Esophagus mucosa (tissue), 1 donor: ENCODE data around the gene PTX3. TPM values are rescaled to one million over a fixed set of nuclear protein-coding genes. Genes with fewer than 3 reads are reported as not detected.
A peak's percentile ranks its signal among the peaks of the same experiment; 100 is the strongest.

Experiments
- ATAC-seq: fragments of 200-7000 bp; cut with Tn5 transposase; one replicate; pipeline ENCODE4 v1.9.1; 2020
- total RNA-seq: library from RNA; stranded (reverse); gene quantifications from one replicate; pipeline ENCODE4 v1.2.4, GENCODE V29; 2023
- donor health status: DM: yes; HTN: yes; CAD: no.

PTX3 gene
- 0.16 TPM for total RNA-seq

DNA sequence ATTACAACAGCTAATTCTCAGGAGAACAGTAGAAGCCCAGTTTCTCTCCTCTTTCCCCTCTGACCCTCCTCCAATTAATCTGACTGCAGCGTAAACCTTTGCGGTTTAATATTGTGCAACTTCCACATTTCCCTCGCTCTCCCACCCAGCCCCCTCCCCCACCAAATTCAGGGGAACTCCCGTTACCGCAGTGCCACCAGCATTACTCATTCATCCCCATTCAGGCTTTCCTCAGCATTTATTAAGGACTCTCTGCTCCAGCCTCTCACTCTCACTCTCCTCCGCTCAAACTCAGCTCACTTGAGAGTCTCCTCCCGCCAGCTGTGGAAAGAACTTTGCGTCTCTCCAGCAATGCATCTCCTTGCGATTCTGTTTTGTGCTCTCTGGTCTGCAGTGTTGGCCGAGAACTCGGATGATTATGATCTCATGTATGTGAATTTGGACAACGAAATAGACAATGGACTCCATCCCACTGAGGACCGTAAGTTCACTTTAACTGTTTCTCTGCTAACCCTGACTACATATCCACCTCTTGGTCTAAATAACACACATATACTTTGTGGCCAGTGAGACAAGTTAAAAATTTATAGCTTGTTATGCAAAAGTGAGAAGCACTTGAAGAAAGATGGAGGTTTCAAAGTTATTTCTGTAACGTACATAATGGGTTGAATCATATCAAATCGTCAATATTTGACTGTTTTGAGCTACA lies at the start of gene PTX3:
Gene PTX3, plus strand, starts transcription at position 268 of the 709 bp plus-strand sequence. Its CDS starts 84 bp downstream, at position 352.
- no peak for ATAC-seq

DNA sequence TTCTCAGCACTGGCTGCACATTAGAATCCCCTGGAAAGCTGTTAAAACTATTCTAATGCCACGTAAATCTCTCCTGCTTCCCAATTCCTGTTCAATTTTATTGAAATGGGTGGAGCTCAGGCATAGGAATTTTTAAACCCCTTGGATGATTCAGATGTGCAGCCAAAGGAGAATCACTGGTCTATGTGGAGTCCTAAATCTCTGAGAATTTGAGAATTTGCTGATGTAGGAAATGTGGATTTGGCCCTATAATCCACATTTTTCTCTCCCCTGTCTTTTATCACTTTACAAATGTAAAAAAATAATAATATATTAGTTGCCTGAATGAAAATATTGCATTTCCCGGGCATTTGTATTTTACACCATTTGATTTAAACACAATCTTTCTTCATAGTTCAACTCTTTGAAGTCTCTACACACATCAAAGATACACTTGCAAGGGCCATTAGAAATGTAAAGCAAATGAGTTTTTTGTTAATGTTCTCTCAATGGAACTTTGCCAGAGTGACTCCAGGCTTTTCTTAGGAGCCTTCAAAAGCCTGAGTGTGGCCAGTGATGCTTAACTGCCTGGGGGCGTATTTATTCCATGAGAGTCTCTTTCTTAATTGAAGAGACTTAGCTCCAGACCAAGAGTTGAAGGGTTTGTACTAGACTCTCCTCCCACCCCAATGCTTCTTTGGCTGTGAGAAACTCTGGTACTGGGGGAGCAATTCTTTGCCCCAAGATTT lies 48.8 kb upstream of the PTX3 start:
- ATAC-seq = no peak

DNA sequence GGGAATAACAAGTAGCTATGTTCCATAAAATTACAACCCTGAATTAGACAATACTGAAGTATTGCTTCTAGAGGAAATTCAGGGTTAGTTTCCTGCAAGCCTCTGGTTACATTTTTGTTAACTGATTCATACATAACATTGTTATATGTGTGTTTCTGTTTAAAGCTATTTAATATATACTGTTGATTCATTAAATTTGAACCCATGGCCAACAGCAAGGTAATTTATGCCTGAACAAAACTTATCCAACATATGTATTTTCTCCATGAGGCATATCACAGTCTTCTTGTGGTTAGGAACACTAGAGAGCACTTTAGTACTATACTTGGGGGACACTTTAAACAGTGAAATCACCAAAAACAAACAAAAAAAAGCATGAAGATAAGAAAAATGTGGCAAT lies 47.7 kb upstream of the PTX3 start:
- ATAC-seq = no peak

DNA sequence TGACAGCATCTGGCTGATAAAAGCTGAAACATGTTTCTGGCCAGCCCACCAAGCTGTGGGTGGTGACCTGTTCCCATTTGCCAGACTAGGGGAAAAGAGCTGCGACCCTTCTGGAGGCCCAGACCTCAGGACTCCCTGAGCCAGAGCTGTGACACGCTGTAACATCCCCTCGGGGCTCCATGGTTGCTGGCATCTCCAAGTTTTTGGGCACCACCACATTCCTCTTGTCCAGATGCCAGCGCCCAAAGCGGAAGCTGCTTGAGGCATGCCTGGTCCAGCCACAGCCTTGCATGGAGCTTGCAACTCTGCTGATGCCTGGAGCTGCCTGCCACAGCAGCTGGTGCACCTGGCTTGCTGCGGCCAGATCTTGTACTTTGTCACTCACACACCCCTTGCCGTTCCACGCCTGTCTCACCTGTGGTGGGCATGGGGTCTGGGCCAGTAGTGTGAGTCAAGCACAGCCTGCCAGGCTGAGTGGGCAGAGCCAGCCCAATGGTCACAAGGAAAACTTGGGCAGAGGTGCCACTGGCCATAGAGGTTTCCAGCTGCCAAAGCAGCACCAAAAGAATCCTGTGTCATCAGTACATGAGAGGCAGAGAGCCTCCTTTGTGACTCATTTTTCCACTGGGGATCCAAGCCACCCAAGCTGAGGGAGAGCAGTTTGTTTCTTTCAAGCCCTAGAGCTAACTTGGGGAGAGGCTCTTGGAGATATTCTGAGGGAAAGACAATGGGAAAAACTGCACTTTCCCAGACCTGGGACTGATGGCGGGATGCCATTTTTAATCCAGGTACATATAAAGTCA lies 45.7 kb upstream of the PTX3 start:
- ATAC-seq = no peak

DNA sequence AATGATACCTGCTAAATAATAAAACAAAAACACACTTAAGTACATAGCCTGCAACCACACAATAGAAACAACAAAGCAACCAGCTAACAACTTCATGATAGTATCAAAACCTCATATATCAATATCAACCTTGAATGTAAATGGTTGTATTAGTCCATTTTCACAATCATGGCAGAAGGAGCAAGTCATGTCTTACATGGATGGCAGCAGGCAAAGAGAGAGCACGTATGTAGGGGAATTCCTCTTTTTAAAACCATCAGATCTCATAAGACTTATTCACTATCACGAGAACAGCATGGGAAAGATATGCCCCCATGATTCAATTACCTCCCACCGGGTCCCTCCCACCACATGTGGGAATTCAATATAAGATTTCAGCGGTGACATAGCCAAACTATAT lies 44.5 kb upstream of the PTX3 start:
- ATAC-seq = no peak

DNA sequence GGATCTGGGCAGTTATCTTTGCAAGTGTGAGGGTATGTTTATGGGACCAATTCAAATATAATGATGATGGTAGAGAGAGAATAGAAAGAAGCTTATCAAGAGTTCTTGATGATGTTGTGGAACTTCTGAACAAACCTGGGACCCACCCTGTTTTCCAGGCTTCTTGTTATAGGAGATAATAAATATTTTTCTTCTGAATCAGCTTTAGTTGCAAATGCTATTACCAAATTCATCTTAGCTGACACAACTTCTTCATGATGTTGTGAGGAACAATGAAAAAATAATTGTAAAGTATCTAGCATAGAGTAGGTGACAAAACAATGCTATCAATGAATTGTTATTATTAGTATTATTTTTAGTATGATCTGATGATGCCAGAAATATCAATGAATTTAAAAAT lies 43.5 kb upstream of the PTX3 start:
- no peak for ATAC-seq

DNA sequence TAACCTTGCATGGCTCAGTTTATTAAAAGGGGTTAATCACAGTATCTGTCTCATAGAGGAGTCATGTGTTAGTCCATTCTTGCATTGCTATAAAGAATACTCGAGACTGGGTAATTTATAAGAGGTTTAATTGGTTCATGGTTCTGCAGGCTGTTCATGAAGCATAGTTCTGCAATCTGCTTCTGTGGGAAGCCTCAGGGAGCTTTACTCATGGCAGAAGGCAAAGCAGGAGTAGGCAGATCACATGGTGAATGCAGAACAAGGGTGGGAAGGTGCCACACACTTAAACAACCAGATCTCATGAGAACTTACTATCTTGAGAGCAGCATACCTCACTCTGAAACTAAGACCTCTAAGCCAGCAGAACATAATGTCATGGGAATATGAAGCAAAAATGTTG lies 42.2 kb upstream of the PTX3 start:
- ATAC-seq = no peak

DNA sequence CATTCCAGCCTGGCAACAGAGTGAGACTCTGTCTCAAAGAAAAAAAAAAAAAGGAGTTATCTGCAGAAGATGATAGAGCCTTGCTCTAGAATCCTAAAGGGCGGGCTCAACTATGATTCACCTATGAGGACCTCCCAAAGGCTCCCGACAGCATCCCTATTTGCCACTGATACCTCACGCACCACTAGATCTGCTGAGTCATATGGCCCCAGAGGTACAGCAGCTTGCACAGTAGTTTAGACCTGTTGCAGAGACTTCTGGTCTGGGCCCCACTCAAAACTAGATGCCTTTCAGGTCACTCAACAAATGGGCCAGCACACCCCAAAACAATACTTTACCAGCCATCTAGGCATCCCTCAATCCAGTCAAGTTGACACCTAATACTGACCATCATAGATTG lies 38.1 kb upstream of the PTX3 start:
- ATAC-seq = no peak

DNA sequence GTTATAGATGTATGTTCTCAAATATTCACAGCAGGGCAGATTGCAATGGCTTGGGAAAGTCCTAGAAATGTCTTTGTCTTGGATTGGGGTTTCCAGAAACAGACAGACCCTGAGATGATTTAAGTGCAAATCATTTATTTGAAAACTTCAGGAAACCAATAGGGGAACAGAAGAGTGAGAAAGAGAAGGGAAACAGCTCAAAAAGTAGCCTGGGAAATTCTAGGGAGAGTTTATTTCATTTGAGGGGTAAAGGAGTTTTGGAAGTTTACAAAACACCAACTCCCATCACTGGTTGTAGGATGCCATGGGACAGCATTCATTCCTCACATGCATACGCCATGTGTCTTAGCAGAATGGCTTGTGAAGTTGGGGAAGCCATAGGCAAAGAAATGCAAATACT lies 32.3 kb upstream of the PTX3 start:
- ATAC-seq = no peak

DNA sequence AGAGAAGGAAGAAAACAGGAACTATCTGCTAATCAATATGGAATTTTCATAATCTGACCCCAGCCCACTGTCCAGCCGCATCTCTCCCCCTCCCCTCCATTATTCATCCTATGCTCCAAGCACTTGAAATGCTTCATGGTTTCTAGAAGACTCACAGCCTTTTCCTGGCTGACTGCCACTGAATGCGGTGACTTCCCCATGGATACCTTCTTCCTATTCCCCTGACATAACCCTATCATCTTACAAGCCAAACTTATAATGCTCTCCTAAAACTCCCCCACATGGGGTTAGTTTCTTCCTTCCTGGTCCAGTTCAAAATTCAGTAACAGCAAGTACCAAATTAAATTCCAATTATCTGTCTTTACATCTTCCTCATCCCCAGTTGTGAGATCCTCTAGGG lies 31.2 kb upstream of the PTX3 start:
- no peak for ATAC-seq

DNA sequence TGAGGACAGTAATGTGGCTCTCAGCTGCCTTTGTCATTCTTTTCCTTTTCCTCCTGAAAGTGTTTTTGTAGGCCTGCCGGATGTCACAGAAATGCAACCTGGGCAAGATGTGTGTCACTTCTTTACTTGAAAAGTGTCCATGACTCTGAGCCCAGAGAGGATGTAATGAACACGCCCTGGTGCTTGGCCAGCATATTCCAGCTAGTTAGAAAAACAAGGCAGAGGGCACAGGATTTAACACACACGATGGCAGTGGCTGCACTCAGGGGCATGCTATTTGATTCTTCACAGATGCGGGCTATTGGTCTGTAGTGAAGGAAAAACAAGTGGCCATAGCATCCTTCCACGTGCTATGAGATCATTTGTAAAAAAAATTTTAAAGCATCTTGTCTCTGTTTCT lies 30.3 kb upstream of the PTX3 start:
- no peak for ATAC-seq

DNA sequence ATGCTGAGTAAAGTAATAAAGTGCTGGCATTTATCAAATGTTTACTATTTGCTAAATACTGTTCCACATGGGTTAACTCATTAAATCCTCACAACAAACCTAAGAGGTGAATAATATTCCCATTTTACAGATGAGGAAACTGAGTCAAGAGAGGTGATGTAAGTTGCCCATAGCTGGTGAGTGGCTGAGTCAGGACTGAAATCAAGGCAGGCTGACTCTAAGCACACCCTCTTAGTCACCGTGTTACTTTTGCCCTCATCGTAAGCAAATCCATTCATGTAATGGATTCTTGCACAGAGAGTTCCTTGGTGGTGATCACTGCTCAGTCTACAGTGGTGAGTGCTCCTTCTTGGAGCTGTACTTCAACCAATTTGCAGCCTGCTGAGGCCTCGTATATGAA lies 28.9 kb upstream of the PTX3 start:
- ATAC-seq = peak; percentile 50

DNA sequence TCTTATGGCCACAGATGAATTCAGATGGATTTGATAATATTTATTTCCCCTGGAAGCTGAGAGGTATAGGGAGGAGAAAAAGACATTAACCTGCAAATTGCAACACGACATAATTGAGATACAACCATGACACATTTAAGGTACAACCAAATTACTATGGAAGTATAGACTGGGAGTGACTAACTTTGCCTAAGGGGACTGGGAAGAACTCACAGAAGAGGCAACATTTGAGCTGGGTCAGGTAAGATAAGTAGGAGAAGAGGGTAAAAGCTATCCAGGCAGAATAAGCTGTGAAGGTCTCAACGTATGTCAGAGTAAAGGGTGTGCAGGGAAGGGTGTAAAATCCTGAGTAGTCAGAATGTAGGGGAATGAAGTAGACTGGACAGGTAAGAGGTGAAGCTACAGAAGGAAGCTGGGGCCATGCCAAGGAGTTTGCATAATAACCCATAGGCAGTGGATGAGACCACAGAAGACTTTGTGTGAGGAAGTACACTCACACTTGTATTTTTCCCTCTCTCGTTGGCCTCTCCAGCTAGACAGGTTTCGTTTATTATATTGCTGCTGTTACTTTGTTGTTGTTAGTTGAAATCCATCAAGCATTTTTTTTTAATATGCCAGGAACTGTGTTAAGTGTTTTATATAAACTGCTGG lies 28.0 kb upstream of the PTX3 start:
- ATAC-seq = peak; percentile 53

DNA sequence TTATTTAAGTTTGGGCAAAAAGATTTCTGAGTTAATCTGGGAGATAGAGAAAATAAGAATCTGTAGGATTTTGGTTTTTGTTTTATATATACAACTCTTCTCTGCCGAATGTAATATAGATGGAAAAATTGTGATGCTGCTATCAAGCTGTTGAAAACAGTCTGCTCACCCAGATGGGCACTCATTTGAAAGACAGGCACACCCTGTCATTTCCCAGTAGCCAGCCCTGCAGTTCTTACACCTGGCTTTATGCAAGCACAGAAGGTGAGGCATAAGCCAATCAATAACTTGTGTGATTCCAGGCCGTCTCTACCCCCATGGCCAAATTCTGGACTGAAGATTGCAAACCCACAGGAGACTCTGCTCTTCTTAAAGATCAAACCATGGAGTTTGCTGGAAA lies 27.1 kb upstream of the PTX3 start:
- ATAC-seq = no peak

DNA sequence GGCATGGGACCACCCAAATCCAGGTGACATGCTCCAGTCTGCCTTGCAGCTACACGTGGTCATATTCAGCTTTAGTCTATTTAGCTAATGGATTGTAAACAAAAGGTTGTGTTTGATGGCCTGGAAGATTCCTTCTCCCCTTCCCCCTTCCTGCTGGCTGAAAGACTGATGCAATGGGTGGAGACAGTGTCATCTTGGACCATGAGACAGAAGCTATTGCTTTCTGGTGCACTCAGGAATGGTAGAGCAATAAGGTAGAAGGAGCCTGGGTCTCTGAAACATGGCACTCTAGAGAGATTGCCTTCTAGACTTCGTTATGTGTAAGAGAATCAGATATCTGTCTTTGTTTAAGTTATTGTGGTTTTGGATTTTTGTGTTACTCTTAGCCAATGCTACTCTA lies 25.7 kb upstream of the PTX3 start:
- ATAC-seq = no peak

DNA sequence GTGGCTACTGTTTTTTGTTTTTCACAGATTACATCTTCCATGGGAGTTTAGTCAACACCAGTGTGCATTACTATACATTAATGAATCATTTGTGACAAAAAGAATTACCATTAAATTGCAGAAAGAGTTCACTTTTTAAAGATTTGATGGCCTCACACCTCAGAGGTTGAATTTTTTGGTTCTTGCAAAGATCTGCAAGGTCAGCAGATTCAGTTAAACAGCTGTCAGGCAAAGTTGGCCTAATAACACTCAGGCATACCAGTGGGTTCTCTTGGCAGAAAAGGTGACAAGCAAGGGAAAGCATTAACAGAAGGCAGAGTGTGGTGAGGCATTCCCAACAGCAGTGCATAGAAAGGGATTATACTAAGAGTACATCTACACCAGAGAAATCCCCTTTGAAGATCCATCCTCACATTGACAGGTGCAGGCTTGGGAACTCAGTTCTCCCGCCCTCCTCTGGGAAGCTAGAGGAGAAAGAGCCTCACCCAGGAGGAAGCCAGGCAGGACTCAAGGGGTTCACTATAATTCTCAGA lies 24.3 kb upstream of the PTX3 start:
- ATAC-seq = no peak

DNA sequence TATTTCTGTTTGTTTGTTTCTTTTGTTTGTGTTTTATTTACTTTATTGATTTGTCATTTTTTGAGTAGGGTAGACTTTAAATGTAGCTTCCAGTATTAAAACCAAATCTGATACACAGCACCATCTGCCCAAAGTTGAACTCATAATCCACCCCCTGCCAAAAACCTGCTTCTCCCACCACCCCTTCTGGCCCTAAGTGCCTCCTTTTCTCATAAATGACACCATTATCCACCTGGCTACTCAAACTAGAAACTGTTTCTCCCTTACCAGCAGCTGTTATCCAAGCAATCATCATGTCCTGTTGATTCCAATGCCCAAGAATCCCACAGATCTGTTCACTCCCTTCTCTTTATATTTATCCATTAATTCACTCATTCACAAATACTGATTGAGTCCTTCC lies 21.8 kb upstream of the PTX3 start:
- ATAC-seq = no peak

DNA sequence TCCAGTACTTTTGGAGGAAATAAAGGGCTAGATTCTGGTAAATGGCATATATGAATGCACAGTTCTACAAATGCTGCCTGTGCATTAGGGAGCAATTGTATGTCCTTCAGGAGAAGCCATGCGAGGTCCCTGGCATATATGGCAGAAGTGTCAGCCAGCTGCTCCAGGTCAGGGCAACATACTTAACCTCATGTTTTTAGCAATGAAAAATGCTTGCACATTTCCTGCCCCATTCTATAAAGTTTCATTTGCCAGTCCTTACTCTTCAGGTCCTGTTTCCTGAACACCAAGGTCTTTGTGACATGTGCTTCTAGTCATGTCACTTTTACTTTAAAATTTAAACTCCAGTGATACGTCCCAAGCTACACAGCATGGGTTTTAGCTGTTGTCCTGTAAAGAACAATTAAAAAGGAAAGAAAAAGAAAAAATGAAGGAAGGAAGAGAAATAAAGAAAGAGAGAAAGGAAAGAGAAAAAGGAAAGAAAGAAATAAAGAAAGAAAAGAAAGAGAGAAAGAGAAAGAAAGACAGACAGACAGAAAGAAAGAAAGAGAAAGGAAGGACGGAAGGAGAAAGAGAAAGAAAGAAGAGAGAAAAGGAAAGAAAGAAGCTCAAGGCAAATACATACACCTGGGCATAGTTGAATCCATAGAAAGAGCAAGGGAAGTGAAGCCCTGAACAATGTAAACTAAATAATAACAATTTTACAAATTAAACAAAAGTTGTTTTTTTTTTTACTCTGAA lies 20.1 kb upstream of the PTX3 start:
- no peak for ATAC-seq

DNA sequence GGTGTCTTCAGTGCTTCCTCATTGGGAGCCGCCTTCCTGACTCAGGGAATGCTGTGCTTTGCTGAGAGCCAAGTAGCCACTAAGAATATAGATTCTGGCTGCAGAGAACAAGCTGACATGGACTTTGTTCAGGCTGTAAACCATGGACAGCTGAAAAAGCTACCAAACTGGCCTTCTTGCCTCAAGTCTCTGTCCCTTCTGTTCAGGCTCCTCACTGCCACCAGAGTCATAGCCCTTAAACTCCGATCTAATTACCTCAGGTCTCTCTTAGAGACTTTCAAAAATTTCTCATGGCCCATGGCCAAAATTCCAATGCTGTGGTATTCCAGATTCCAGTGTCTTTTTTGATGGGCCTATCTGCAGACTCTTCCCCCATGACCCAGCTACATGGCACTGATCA lies 19.4 kb upstream of the PTX3 start:
- no peak for ATAC-seq

DNA sequence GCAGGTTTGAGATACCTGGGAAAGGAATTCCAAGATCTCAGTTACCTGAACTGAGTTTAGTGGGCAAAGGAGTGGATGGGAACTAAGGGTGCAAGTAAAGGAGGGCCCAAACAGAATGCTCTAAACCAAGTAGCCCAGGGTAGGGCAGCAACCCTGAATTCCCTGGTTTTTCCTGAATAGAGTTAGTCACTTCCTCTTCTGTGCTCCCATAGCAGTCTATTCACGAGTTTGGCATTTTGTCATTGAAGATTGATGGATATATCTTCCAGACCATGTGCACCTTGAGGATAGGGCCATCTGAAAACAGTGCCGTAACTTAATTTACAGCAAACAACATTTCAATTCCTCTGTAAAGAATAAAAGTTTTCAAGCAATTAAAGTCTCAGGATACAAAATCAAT lies 18.5 kb upstream of the PTX3 start:
- no peak for ATAC-seq

DNA sequence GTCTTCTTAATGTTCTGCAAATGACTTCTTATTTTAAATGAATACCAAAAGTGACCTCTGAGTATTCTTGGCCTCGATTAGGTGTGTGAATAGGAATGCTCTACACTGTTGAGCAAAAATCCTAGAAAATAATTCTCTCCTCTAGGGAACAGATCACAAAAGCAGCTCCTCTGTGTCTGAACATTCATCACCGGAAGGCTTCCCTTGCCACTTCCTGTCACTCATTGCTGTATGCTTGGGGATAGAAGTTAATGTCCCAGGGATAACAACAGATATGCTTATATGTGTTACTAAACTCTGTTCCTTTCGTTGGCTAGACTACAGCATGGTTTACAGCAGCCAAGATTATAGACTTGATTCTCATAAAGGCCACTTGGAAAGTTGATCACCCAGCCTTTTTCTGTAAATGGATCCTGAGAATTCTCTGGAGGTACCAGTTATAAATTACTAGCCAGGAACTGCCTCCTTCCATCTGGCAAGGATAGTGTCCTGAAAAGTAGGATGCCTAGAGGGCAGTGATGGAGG lies 16.0 kb upstream of the PTX3 start:
- ATAC-seq = no peak

DNA sequence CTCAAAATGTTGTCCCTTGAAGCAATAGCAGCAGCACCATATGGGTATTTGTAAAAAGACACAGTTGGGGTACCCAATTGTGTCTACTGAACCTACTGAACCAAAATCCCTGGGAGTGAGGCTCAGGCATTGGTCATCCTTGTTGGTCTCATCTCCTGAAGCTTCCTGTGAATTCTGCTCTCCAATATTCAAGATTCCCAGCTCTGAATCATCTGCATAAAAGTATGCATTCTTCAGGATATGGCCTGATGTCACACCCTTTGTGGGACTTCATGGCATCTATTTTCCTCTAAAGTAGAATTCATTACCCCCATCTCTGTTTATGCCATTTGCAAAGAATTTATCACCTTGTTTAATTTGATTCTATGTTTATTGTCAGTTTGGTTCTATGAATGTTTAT lies 13.3 kb upstream of the PTX3 start:
- no peak for ATAC-seq
